ENCODE data around the gene CDH15.
"Not testable (repeated sequence)": the region's sequence is repeated elsewhere in the genome, so short reads cannot be mapped to it uniquely, and the experiment has no call there.

Gene CDH15

DNA sequence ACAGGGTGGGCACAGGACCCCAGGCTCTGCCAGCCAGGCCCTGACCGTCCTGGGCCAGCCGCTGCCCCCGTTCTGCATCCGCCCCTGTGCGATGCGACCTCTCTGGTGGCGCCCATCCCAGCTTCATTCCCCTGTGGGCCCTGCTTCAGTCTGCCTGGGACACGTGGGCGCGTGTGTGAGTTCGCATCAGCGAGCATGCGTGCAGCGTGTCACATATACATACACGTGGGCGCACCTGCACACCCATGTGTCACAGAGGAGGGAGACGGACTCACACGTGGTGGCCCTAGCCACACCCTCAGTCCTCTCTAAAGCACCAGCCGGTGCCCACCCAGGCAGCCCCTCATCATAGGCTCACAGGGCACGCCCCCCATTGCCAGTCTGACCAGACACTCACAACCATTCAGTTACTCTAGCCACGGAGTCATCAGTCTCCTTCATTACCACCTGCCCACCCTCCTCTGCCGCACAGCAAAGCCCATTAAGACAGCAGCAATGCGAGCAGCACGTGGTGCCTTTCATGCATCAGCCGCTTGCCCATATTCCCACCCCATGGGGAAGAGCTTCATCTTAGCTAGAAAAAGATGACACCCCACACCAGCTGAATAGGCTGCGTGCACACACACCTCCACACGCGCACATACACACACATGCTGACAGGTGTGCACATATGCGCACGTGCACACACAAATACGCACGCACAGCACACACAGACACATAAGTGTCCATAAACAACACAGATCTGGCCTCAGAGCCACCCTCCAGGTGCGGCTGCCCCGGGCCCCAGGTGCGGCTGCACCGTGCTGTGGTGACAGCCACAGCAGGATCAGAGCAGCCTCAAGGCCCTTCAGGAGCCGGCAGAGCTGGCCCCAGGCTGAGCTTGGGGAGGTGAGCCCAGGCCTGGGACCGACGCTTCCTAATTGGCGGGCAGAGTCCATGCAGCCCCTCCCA is 9.5 kb upstream of the CDH15 start:
- H3K27me3 ChIP-seq (ENCODE audit: control insufficient read depth, insufficient read depth, low read length), result no peaks in the 10 kb centered on the region
- no peak overlapping the region for H3K9ac ChIP-seq
- H3K4me2 ChIP-seq (ENCODE audit: low read length), result no peak overlapping the region
- peaks cover 1% of the 10 kb centered on the region for H3K4me1 ChIP-seq
- H3K9me3 ChIP-seq (ENCODE audit: control insufficient read depth, low read length), result no peaks in the 10 kb centered on the region
- no peak overlapping the region for H3K4me3 ChIP-seq (ENCODE audit: low read depth, low read length)
- no peaks in the 10 kb centered on the region for H3K79me2 ChIP-seq
- H3K27ac ChIP-seq, result no peak overlapping the region
- TF ChIP-seq CTCF (IDR thresholded peaks at IDR 0.05), result no peak
- H3K36me3 ChIP-seq (ENCODE audit: control insufficient read depth, insufficient read depth, low read length), result no peaks in the 10 kb centered on the region
- no peak overlapping the region for H2AFZ ChIP-seq

- no peaks in the 10 kb centered on the region for H3K79me2 ChIP-seq
- TF ChIP-seq CTCF (IDR thresholded peaks at IDR 0.05), result no peak
- H3K4me2 ChIP-seq (ENCODE audit: low read length), result no peak overlapping the region
- H3K36me3 ChIP-seq (ENCODE audit: control insufficient read depth, insufficient read depth, low read length), result no peaks in the 10 kb centered on the region
- peaks cover 4% of the 10 kb centered on the region for H3K4me1 ChIP-seq
- no peak overlapping the region for H3K27ac ChIP-seq
- no peak overlapping the region for H3K4me3 ChIP-seq (ENCODE audit: low read depth, low read length)
- H2AFZ ChIP-seq, result no peak overlapping the region
- H3K27me3 ChIP-seq (ENCODE audit: control insufficient read depth, insufficient read depth, low read length), result no peaks in the 10 kb centered on the region
- no peak overlapping the region for H3K9ac ChIP-seq
- no peaks in the 10 kb centered on the region for H3K9me3 ChIP-seq (ENCODE audit: control insufficient read depth, low read length)
These were observed 8.3 kb upstream of the CDH15 start for GRCh38 chr16:89163297-89163696.

- Histone ChIP-seq H3K4me2 (ENCODE audit: low read length) (no peak overlapping the region), H3K4me3 (ENCODE audit: low read depth, low read length) (no peak overlapping the region), H3K9me3 (ENCODE audit: control insufficient read depth, low read length) (no peaks in the 10 kb centered on the region), H3K79me2 (no peaks in the 10 kb centered on the region), H3K4me1 (peaks cover 4% of the 10 kb centered on the region), H3K27ac (no peak overlapping the region), H2AFZ (no peak overlapping the region), H3K27me3 (ENCODE audit: control insufficient read depth, insufficient read depth, low read length) (no peaks in the 10 kb centered on the region), H3K9ac (no peak overlapping the region), H3K36me3 (ENCODE audit: control insufficient read depth, insufficient read depth, low read length) (no peaks in the 10 kb centered on the region)
- TF ChIP-seq CTCF (IDR thresholded peaks at IDR 0.05), result no peak
These were observed 7.1 kb upstream of the CDH15 start for GRCh38 chr16:89164436-89164835.

- H3K4me3 ChIP-seq (ENCODE audit: low read depth, low read length), result no peak overlapping the region
- H3K4me1 ChIP-seq, result peaks cover 4% of the 10 kb centered on the region
- H3K79me2 ChIP-seq, result no peaks in the 10 kb centered on the region
- no peak for TF ChIP-seq CTCF (IDR thresholded peaks at IDR 0.05)
- H3K27me3 ChIP-seq (ENCODE audit: control insufficient read depth, insufficient read depth, low read length), result no peaks in the 10 kb centered on the region
- H2AFZ ChIP-seq, result no peak overlapping the region
- no peak overlapping the region for H3K27ac ChIP-seq
- no peaks in the 10 kb centered on the region for H3K9me3 ChIP-seq (ENCODE audit: control insufficient read depth, low read length)
- no peak overlapping the region for H3K9ac ChIP-seq
- H3K4me2 ChIP-seq (ENCODE audit: low read length), result no peak overlapping the region
- no peaks in the 10 kb centered on the region for H3K36me3 ChIP-seq (ENCODE audit: control insufficient read depth, insufficient read depth, low read length)
These were observed 6.5 kb upstream of the CDH15 start for GRCh38 chr16:89164847-89165680.

DNA sequence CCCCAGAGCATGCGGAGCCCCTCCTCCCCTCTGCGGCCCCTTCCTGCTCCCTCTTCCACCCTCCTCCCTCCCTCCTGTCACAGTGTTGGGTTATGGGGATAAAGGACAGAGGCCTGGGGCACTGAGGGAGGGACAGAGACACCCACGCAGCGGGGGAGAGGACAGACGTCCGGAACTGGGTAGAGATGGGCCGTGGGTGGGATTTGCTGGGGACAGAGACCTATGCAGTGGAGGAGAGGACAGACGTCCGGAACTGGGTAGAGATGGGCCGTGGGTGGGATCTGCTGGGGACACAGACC is 5.9 kb upstream of the CDH15 start:
- not testable (repeated sequence) for H3K27ac ChIP-seq; H3K4me3 ChIP-seq (ENCODE audit: low read depth, low read length); H3K27me3 ChIP-seq (ENCODE audit: control insufficient read depth, insufficient read depth, low read length); H3K36me3 ChIP-seq (ENCODE audit: control insufficient read depth, insufficient read depth, low read length); H3K79me2 ChIP-seq; H2AFZ ChIP-seq; H3K9ac ChIP-seq; H3K4me1 ChIP-seq; H3K9me3 ChIP-seq (ENCODE audit: control insufficient read depth, low read length); H3K4me2 ChIP-seq (ENCODE audit: low read length)
